Stimulated activated CD8-positive, alpha-beta memory T cell treated with anti-CD3 and anti-CD28 coated beads, Interleukin-7, amount 100 ng/mL, for 24 hours (primary cell): ENCODE results near the gene POU6F1.

Source experiments
- DNase-seq: peaks from one replicate; pipeline ENCODE4 v3.0.0-alpha.2; 2020; ENCODE audit warnings: low read depth

Gene POU6F1

GRCh38 chr12:51197736-51198567 is 19.9 kb downstream of the POU6F1 start:
- no peak for DNase-seq

- DNase-seq = no peak
Measured at GRCh38 chr12:51196547-51196946, 21.3 kb downstream of the POU6F1 start.

GRCh38 chr12:51195841-51196240 is 22.0 kb downstream of the POU6F1 start:
- no peak for DNase-seq

GRCh38 chr12:51192284-51192671 is 25.6 kb downstream of the POU6F1 start:
- no peak for DNase-seq

GRCh38 chr12:51191516-51192283 is 26.2 kb downstream of the POU6F1 start:
- no peak for DNase-seq

GRCh38 chr12:51190820-51191219 is 27.0 kb downstream of the POU6F1 start:
- DNase-seq = no peak

GRCh38 chr12:51189790-51190355 is 28.0 kb downstream of the POU6F1 start:
- DNase-seq = no peak

- DNase-seq = no peak
Measured at GRCh38 chr12:51188359-51189051, 29.4 kb downstream of the POU6F1 start.

- DNase-seq = no peak
Measured at GRCh38 chr12:51187370-51187987, 30.4 kb downstream of the POU6F1 start.

GRCh38 chr12:51186465-51187085 is 31.3 kb downstream of the POU6F1 start:
- DNase-seq = no peak

GRCh38 chr12:51185171-51185717 is 32.6 kb downstream of the POU6F1 start:
- no peak for DNase-seq

GRCh38 chr12:51183816-51184215 is 34.0 kb downstream of the POU6F1 start:
- no peak for DNase-seq

- no peak for DNase-seq
Measured at GRCh38 chr12:51183349-51183748, 34.5 kb downstream of the POU6F1 start.

GRCh38 chr12:51181558-51181957 is 36.3 kb downstream of the POU6F1 start:
- DNase-seq = no peak

GRCh38 chr12:51177897-51178296 is 40.0 kb downstream of the POU6F1 start:
- DNase-seq = no peak

- no peak for DNase-seq
Measured at GRCh38 chr12:51174501-51174900, 43.4 kb downstream of the POU6F1 start.

- DNase-seq = peak; percentile 81
Measured at GRCh38 chr12:51172515-51173431, 45.1 kb downstream of the POU6F1 start, which contains the start of gene TFCP2. Gene TFCP2, minus strand, starts transcription at chr12:51173135. Its CDS starts 713 bp downstream, at chr12:51172422.

- no peak for DNase-seq
Measured at GRCh38 chr12:51171884-51172514, 45.9 kb downstream of the POU6F1 start.

GRCh38 chr12:51163795-51164194 is 54.1 kb downstream of the POU6F1 start:
- no peak for DNase-seq
